Psoas muscle (tissue), 8 donors: Measurements from ENCODE around the gene CSTA. TPM values are rescaled to one million over a fixed set of nuclear protein-coding genes. Genes with fewer than 3 reads are reported as not detected.

ENCODE experiments used
- ATAC-seq, 4 donors: fragments of 200-7000 bp; cut with Tn5 transposase; one replicate each; pipeline ENCODE4 v1.9.1; 2020; ENCODE audit warnings: moderate library complexity in 3 of 4, mild to moderate bottlenecking in 2 of 4
- DNase-seq, 2 donors: peaks; one replicate each; pipeline ENCODE4 v3.0.0-alpha.2; 2020
- H3K27ac ChIP-seq: fragments of 200-600 bp; one replicate; pipeline ENCODE4 v1.8.0; 2022
- H3K27me3 ChIP-seq, 3 donors: fragments of 200-600 bp in 1 of 3; one replicate each; pipeline versions ENCODE4 v1.6.1 to v1.8.0; 2013 to 2022; ENCODE audit warnings: low read length in 2 of 3, mild to moderate bottlenecking in 2 of 3, moderate library complexity in 1 of 3; ENCODE audit not compliant: insufficient read depth in 3 of 3
- H3K36me3 ChIP-seq, 2 donors: fragments of 200-600 bp in 1 of 2; one replicate each; pipeline versions ENCODE4 v1.6.1 to v1.8.0; 2013 to 2022; ENCODE audit warnings: low read depth in 1 of 2, mild to moderate bottlenecking in 1 of 2, moderate library complexity in 1 of 2; ENCODE audit not compliant: insufficient read depth in 1 of 2
- H3K4me1 ChIP-seq: fragments of 200-600 bp; one replicate; pipeline ENCODE4 v1.8.0; 2022
- H3K4me3 ChIP-seq: fragments of 200-600 bp; one replicate; pipeline ENCODE4 v1.8.0; 2022; ENCODE audit warnings: mild to moderate bottlenecking
- H3K9me3 ChIP-seq: fragments of 200-600 bp; one replicate; pipeline ENCODE4 v1.8.0; 2022
- WGBS, 3 donors: extraction: QIAGEN DNeasy Blood & Tissue Kit; methylation state at CpG; one replicate each; pipeline versions ENCODE4 v1.1.6 to v1.1.7; 2013; 5-methylcytosine and 5-hydroxymethylcytosine counted together
- intact Hi-C, 2 donors: fragments of 100-400 bp; cut with DNase I; formaldehyde crosslinking; loops; one replicate each; pipeline versions ENCODE4 v1.11.0 to v1.14.2; 2022
- polyA plus RNA-seq, 3 donors: library from polyadenylated mRNA; stranded (reverse); fragments of 200-250 nt; gene quantifications; one replicate each; pipeline ENCODE4 v1.2.3, GENCODE V29; 2013
- total RNA-seq, 4 donors: library from RNA; stranded (reverse); fragmentation: NEBNext Ultra II Directional in 2 of 4; extraction: Animal tissue kit (Norgen Biotek cat#: 25700) in 2 of 4; gene quantifications; one replicate each; pipeline versions ENCODE4 v1.2.1 to v1.2.4, GENCODE V29; 2021 to 2023
- TF ChIP-seq, protein P1 (sequence below): fragments of 200-600 bp; IDR thresholded peaks from one replicate; pipeline ENCODE4 v1.8.0; 2022; ENCODE audit warnings: antibody characterized with exemption
- donor health status: healthy with polysubstance abuse.
- donor health status: DM: no; HTN: no; CAD: no; lungs with moderate emphysema.
- donor health status: Bipolar disorder and iron deficiency.
- donor health status: healthy.
- donor health status: DM: yes; HTN: yes; CAD: no.
- donor health status: DM: no; HTN: no; CAD: no.
- donor health status: DM: no; HTN: no; CAD: no.
- donor health status: DM: yes; HTN: yes; CAD: no.

The CSTA gene
- total and polyA plus RNA-seq, 7 donors = 0.40 to 3.3 (median 0.83) TPM

DNA sequence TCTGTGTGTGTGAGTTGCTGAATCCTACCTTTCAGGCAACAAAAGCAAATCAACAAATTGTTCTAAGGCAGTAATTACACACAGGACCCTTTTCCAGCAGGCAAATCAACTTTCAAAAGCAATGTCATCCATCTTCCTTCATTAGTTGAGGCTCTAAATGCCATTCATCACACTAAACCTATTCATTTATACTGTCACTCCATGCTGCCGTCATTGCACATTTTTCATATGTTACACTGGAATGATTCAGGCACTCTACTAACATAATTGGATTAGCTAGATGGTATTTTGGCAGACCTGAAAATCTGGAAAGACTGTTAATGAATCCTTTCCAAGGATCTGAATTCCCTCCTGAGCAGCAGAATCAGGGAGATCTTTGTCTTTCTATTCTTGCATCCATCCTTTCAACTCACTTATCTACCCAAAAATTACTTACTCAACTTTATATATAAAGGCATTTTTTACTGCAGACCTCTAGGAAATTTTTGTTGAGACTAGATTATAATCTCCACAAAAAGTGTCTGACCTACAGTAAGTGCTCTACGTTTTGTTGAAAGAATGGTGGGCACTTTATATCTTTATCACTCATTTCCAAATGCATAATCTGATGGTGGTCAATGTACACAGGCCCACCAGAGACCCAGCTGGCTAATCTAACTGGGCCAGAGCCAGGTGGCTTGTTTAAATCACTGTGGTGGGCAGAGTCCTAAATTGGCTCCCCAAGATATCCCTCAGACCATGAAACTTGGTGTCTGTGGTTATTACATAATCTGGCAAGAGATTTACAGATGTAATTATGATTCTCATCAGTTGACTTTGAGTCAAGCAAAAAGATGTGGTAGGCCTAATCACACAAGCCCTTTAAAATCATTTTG is 33.0 kb downstream of the CSTA start:
- TF ChIP-seq, protein P1, sequence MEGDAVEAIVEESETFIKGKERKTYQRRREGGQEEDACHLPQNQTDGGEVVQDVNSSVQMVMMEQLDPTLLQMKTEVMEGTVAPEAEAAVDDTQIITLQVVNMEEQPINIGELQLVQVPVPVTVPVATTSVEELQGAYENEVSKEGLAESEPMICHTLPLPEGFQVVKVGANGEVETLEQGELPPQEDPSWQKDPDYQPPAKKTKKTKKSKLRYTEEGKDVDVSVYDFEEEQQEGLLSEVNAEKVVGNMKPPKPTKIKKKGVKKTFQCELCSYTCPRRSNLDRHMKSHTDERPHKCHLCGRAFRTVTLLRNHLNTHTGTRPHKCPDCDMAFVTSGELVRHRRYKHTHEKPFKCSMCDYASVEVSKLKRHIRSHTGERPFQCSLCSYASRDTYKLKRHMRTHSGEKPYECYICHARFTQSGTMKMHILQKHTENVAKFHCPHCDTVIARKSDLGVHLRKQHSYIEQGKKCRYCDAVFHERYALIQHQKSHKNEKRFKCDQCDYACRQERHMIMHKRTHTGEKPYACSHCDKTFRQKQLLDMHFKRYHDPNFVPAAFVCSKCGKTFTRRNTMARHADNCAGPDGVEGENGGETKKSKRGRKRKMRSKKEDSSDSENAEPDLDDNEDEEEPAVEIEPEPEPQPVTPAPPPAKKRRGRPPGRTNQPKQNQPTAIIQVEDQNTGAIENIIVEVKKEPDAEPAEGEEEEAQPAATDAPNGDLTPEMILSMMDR = no peak
- peaks cover 0 to 57% of the 10 kb centered on the region in 2 donors for H3K36me3 ChIP-seq
- no peaks in the 10 kb centered on the region for H3K4me1 ChIP-seq
- intact Hi-C loops = loop anchor here in 1 of 2 donors (10.0 kb wide), 1 partner anchor 813 kb away; the partner anchor contains the start of gene POLQ
- WGBS, 3 donors = 32 to 60% (median 39%) methylated on average over 2 of the region's 2 CpGs
- no peak overlapping the region for H3K27ac ChIP-seq
- no peaks in the 10 kb centered on the region for H3K9me3 ChIP-seq
- no peak for ATAC-seq
- no peaks in the 10 kb centered on the region for H3K27me3 ChIP-seq
- no peak for DNase-seq
- H3K4me3 ChIP-seq = no peak overlapping the region

DNA sequence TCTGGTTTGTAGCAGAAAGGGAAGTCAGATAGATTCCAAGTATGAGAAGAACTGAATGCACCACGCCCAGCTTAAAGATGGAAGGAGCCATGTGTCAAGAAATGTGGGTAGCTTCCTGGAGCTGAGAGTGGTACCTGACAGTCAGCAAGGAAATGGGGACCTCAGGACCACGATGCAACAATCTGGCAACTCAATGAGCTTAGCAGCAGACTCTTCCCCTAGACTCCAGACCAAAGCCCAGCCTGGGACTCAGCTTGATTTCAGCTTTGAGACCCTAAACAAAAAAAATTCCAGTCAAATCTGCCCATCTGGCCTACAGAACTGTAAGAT is 33.6 kb downstream of the CSTA start:
- no peak for DNase-seq
- ATAC-seq = no peak
- Histone ChIP-seq H3K4me1 (no peaks in the 10 kb centered on the region), H3K27me3 (no peaks in the 10 kb centered on the region), H3K36me3 (peaks cover 4 to 63% of the 10 kb centered on the region in 2 donors), H3K4me3 (no peak overlapping the region), H3K9me3 (no peaks in the 10 kb centered on the region), H3K27ac (no peak overlapping the region)
- 48 to 63% (median 59%) methylated on average over 2 of the region's 2 CpGs for WGBS, 3 donors
- intact Hi-C loops = loop anchor here in 1 of 2 donors (10.0 kb wide), 1 partner anchor 814 kb away; the partner anchor contains the start of gene POLQ
- TF ChIP-seq, protein P1 = no peak

DNA sequence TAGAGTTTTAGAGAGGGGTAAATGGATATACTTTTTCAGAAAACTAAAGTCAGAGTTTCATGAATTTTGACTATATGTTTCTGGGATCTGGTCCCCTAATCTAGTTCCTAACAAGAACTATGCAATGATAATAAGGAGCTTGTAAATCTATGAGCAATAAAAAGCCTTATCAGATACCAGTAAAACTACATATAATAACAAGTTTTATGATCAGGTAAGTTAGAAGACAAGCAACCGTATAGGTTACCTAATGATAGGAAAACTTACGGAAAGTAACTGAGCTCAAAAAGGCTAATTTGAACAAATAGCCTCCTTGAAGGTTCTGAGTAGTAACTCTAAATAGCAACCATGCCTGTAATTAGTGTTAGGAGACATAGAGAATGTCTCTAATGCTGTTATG is 37.0 kb downstream of the CSTA start:
- no peak for DNase-seq
- WGBS, 3 donors = 90 to 96% (median 92%) methylated on average over 2 of the region's 2 CpGs
- Histone ChIP-seq H3K27ac (no peak overlapping the region), H3K4me1 (no peaks in the 10 kb centered on the region), H3K36me3 (peaks cover 7 to 96% of the 10 kb centered on the region in 2 donors), H3K27me3 (no peaks in the 10 kb centered on the region), H3K9me3 (no peaks in the 10 kb centered on the region), H3K4me3 (no peak overlapping the region)
- no peak for ATAC-seq
- intact Hi-C loops = no loop called here
- TF ChIP-seq, protein P1 = no peak

DNA sequence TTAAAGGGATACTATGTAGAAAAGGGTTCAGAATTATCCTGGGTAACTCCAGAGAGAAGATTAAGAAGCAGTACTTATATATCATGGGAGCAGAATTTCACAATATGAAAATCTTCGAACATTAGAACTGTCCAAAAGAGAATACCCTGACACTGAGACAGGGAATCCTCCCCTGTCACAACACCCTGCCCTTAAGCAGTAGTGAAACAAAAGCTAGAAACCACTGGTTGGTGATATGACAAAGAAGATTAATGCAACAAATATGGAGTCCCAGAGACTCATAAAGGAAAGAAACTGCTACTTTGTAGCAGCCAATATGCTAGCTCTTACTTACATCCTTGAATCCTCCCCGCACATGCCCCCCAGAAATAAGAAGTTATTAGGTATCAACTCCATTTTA is 39.4 kb downstream of the CSTA start:
- Histone ChIP-seq H3K4me1 (no peaks in the 10 kb centered on the region), H3K27me3 (no peaks in the 10 kb centered on the region), H3K9me3 (no peaks in the 10 kb centered on the region), H3K4me3 (no peak overlapping the region), H3K36me3 (peaks cover 9 to 94% of the 10 kb centered on the region in 2 donors), H3K27ac (no peak overlapping the region)
- TF ChIP-seq, protein P1 = no peak
- no peak for ATAC-seq
- no peak for DNase-seq
- intact Hi-C loops = no loop called here
- WGBS, 3 donors = 75 to 95% (median 94%) methylated on average over 2 of the region's 2 CpGs
